Natural killer cell treated with Interleukin-12 subunit alpha and Interleukin-12 subunit beta and Interleukin-15 and Interleukin-18, amount 100 ng/mL, for 72 hours (primary cell): Measurements from ENCODE around the gene KCTD12. TPM values are rescaled to one million over a fixed set of nuclear protein-coding genes. Genes with fewer than 3 reads are reported as not detected.

Experiments
- ATAC-seq, 2 donors: fragments of 150-1000 bp; cut with Tn5 transposase in 1 of 2; sonication (Bioruptor Pico), chemical (Tn5 transposase) in 1 of 2; 2 replicates each; pipeline ENCODE4 v1.10.0; 2021
- DNase-seq: peaks from one replicate; pipeline ENCODE4 v3.0.0; 2022; ENCODE audit warnings: low spot score
- H3K27ac Mint-ChIP-seq, 2 donors: 1 replicate in 1 of 2; 2 replicates in 1 of 2; pipeline ENCODE4 v1.8.0; 2022; ENCODE audit warnings: mixed read lengths in 2 of 2, mild to moderate bottlenecking in 1 of 2, moderate library complexity in 1 of 2
- H3K27me3 Mint-ChIP-seq, 2 donors: 1 replicate in 1 of 2; 2 replicates in 1 of 2; pipeline ENCODE4 v1.8.0; 2022; ENCODE audit warnings: mixed read lengths in 2 of 2
- H3K36me3 Mint-ChIP-seq: one replicate; pipeline ENCODE4 v1.8.0; 2022; ENCODE audit warnings: mixed read lengths
- H3K4me1 Mint-ChIP-seq, 2 donors: 1 replicate in 1 of 2; 2 replicates in 1 of 2; pipeline ENCODE4 v1.8.0; 2022; ENCODE audit warnings: low read depth in 2 of 2, mixed read lengths in 2 of 2, mild to moderate bottlenecking in 1 of 2
- H3K4me3 Mint-ChIP-seq: one replicate; pipeline ENCODE4 v1.8.0; 2022; ENCODE audit warnings: mixed read lengths
- H3K9me3 Mint-ChIP-seq: 2 replicates; pipeline ENCODE4 v1.8.0; 2022; ENCODE audit warnings: mixed read lengths
- total RNA-seq, 2 donors: library from RNA; stranded (reverse); gene quantifications; one replicate each; pipeline ENCODE4 v1.2.3, GENCODE V29; 2022

The KCTD12 gene
- total RNA-seq, 2 donors from 2014 or later: 0.39 to 0.76 TPM

DNA sequence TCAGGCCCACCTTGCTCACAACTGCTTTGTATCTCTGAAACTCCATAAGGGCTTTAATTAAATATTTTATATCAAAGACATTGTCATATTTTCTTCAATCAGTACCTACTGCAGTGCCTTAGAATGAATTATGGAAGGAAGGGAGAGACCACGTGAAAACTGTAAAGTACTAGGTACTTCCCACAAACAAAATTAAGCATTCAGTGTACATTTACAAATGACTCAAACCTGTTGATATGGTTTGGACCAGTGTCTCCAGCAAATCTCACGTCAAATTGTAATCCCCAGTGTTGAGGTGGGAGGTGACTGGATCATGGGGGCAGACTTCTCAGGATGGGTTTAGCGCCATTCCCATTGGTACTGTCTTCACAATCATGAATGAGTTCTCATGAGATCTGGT, 23.2 kb downstream of the KCTD12 start:
- DNase-seq (no peak), ATAC-seq (no peak)
- Mint-ChIP-seq H3K36me3 (no peaks in the 10 kb centered on the region), H3K27me3 (peaks cover 20 to 52% of the 10 kb centered on the region in 2 donors), H3K4me1 (no peaks in the 10 kb centered on the region), H3K4me3 (no peak overlapping the region), H3K9me3 (no peaks in the 10 kb centered on the region), H3K27ac (no peak overlapping the region)

DNA sequence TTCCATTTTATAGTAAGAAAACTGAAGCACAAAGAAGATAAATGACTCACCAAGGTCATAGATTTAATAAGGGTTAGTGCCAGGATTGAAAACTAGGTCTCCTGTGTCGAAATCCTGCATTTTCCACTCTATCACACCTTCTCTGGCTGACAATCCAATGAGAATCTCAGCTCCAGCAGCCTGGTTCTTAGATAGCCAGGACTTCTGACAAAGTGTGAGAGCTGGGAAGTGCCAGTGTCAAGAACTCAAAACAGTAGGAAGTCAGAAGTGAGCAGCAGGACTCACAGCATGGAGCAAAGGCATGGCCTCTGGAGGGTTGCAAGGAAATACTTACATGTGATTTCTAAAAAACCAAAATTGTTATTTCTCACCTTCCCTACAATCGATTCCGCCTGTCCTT, 24.3 kb downstream of the KCTD12 start:
- Mint-ChIP-seq H3K9me3 (no peaks in the 10 kb centered on the region), H3K4me1 (no peaks in the 10 kb centered on the region), H3K27ac (no peak overlapping the region), H3K4me3 (no peak overlapping the region), H3K27me3 (peaks cover 21 to 46% of the 10 kb centered on the region in 2 donors), H3K36me3 (no peaks in the 10 kb centered on the region)
- ATAC-seq: no peak
- no peak for DNase-seq

DNA sequence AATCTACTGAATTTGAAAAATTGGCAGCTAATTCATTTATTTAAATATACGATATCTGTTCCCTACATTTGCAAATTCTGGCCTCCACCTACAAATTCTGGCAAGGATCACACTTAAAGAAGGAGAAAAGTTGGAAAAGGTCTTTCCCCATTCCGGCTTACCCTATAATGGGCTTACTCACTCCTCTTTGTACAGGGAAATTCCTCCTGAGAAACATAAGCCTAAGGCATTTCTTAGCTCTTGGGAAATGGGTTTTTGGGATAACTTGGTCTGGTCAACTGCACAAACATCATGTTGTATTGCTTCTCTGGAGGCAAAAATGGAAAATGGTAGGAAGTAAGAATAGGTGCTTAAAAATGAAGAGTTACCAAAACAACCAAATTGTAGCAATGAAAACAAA, 25.5 kb downstream of the KCTD12 start:
- no peak for DNase-seq
- Mint-ChIP-seq H3K4me3 (no peak overlapping the region), H3K4me1 (peaks cover 4 to 5% of the 10 kb centered on the region in 2 donors), H3K36me3 (no peaks in the 10 kb centered on the region), H3K27me3 (peaks cover 15 to 34% of the 10 kb centered on the region in 2 donors), H3K27ac (no peak overlapping the region), H3K9me3 (no peaks in the 10 kb centered on the region)
- ATAC-seq: no peak

DNA sequence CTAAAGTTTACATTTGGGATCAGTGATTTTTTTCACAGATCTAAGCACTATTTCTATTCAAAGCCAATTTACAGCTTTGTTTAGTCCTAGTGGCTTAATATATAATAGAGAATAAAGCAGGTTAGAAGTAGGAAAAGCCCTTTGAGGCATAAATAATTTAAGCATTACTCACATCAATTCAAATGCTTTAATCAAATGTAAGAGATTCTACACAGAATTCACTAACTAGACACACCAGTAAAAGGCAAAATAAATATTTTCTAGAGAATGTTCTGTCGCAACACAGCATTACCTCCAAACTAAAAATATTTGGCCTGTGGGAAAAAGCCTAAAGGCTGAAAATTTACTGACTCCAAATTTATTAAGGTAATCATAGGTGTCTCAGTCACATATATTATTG, 31.3 kb downstream of the KCTD12 start:
- Mint-ChIP-seq H3K27ac (no peak overlapping the region), H3K27me3 (peaks cover 5 to 15% of the 10 kb centered on the region in 2 donors), H3K9me3 (no peaks in the 10 kb centered on the region), H3K4me1 (peaks cover 4 to 6% of the 10 kb centered on the region in 2 donors), H3K36me3 (no peaks in the 10 kb centered on the region), H3K4me3 (no peak overlapping the region)
- DNase-seq (no peak), ATAC-seq (no peak)

GRCh38 chr13:76853921-76854608, 32.1 kb downstream of the KCTD12 start:
- Mint-ChIP-seq H3K4me3 (no peak overlapping the region), H3K27me3 (peaks cover 8 to 20% of the 10 kb centered on the region in 2 donors), H3K27ac (no peak overlapping the region), H3K4me1 (peaks cover 4 to 6% of the 10 kb centered on the region in 2 donors), H3K36me3 (no peaks in the 10 kb centered on the region), H3K9me3 (no peaks in the 10 kb centered on the region)
- no peak for DNase-seq
- no peak for ATAC-seq

GRCh38 chr13:76853481-76853880, 32.7 kb downstream of the KCTD12 start:
- DNase-seq: no peak

DNA sequence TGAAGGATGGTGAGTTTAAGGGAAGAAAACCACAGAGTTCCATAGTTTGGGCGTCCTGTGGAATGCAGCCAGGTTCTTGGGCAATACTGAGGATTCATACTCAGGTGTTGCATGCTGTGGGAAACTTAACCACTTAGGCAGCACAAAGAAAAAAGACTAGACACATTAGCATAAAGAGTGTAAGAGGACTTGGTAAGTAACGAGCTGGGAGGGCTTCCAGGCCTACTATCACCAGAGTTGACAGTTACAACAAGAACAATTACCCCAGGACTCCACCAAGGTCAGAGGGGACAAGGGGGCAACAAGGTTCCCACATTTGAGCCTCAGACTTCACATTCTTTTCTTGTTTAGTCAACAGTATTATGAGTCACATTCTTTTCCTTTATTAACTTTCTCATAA, 33.2 kb downstream of the KCTD12 start:
- H3K4me3 Mint-ChIP-seq: no peak overlapping the region
- H3K9me3 Mint-ChIP-seq: no peaks in the 10 kb centered on the region
- H3K27me3 Mint-ChIP-seq: peaks cover 7 to 19% of the 10 kb centered on the region in 2 donors
- ATAC-seq: no peak
- H3K36me3 Mint-ChIP-seq: no peaks in the 10 kb centered on the region
- H3K4me1 Mint-ChIP-seq: peaks cover 4 to 6% of the 10 kb centered on the region in 2 donors
- H3K27ac Mint-ChIP-seq: no peak overlapping the region
- no peak for DNase-seq

More at GRCh38 chr13:76853481-76853880, 32.7 kb downstream of the KCTD12 start:
- no peaks in the 10 kb centered on the region for H3K36me3 Mint-ChIP-seq
- no peak overlapping the region for H3K27ac Mint-ChIP-seq
- peaks cover 4 to 6% of the 10 kb centered on the region in 2 donors for H3K4me1 Mint-ChIP-seq
- H3K9me3 Mint-ChIP-seq: no peaks in the 10 kb centered on the region
- peaks cover 8 to 20% of the 10 kb centered on the region in 2 donors for H3K27me3 Mint-ChIP-seq
- no peak overlapping the region for H3K4me3 Mint-ChIP-seq
- no peak for ATAC-seq

- H3K4me1 Mint-ChIP-seq: peaks cover 4 to 6% of the 10 kb centered on the region in 2 donors
- H3K27ac Mint-ChIP-seq: no peak overlapping the region
- no peaks in the 10 kb centered on the region for H3K9me3 Mint-ChIP-seq
- no peaks in the 10 kb centered on the region for H3K36me3 Mint-ChIP-seq
- no peak for ATAC-seq
- H3K4me3 Mint-ChIP-seq: no peak overlapping the region
- peaks cover 5 to 13% of the 10 kb centered on the region in 2 donors for H3K27me3 Mint-ChIP-seq
- no peak for DNase-seq
Measured at GRCh38 chr13:76851961-76852360, 34.2 kb downstream of the KCTD12 start.

DNA sequence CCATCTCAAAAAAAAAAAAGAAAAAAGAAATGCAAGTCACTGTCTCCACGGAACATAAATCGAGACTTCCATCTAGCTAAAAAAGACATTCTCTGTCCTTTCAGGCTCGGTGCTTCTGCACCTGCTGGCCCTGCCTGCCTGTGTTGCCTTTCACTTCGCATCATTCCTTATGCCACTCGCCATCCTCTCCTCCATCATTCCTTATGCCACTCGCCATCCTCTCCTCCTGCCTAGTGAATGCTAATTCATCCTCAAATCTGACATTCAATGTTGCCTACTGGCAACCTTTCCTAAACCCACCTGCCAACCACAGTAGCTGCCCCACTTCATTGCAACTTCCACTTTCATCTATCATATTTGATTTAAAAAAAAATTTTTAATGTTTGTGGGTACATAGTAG, 36.7 kb downstream of the KCTD12 start:
- DNase-seq (no peak), ATAC-seq (no peak)
- H3K27me3 Mint-ChIP-seq: peaks cover 8 to 13% of the 10 kb centered on the region in 2 donors
- no peak overlapping the region for H3K4me3 Mint-ChIP-seq
- H3K4me1 Mint-ChIP-seq: no peaks in the 10 kb centered on the region
- no peaks in the 10 kb centered on the region for H3K36me3 Mint-ChIP-seq
- no peak overlapping the region for H3K27ac Mint-ChIP-seq
- H3K9me3 Mint-ChIP-seq: no peaks in the 10 kb centered on the region

GRCh38 chr13:76848596-76848995, 37.6 kb downstream of the KCTD12 start:
- Mint-ChIP-seq H3K36me3 (no peaks in the 10 kb centered on the region), H3K9me3 (no peaks in the 10 kb centered on the region), H3K4me1 (no peaks in the 10 kb centered on the region), H3K27ac (no peak overlapping the region), H3K4me3 (no peak overlapping the region), H3K27me3 (peaks cover 8 to 13% of the 10 kb centered on the region in 2 donors)
- ATAC-seq (no peak), DNase-seq (no peak)

- no peaks in the 10 kb centered on the region for H3K9me3 Mint-ChIP-seq
- DNase-seq (no peak), ATAC-seq (no peak)
- H3K27me3 Mint-ChIP-seq: peaks cover 12 to 26% of the 10 kb centered on the region in 2 donors
- H3K4me3 Mint-ChIP-seq: no peak overlapping the region
- no peaks in the 10 kb centered on the region for H3K4me1 Mint-ChIP-seq
- H3K36me3 Mint-ChIP-seq: no peaks in the 10 kb centered on the region
- no peak overlapping the region for H3K27ac Mint-ChIP-seq
Measured at GRCh38 chr13:76846363-76846762, 39.8 kb downstream of the KCTD12 start.

DNA sequence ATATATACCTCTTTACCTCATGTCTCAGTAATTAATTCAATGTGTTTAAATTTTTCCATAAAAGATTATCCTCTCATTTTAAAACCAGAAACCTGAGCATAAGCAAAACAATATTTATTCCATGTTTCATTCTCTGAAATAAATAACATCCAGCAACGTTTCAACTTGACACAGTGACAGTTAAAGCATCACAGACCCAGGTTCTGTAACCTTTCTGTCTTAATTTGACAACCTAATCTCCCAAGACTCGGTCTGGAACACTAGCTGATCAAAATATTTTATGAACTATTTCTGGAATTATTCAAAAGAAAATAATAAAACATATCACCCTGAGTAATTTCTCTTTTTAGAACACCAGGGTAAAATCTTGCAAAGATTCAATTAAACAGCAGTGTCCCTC, 40.3 kb downstream of the KCTD12 start:
- Mint-ChIP-seq H3K27me3 (peaks cover 12 to 26% of the 10 kb centered on the region in 2 donors), H3K9me3 (no peaks in the 10 kb centered on the region), H3K4me1 (no peaks in the 10 kb centered on the region), H3K4me3 (no peak overlapping the region), H3K36me3 (no peaks in the 10 kb centered on the region), H3K27ac (no peak overlapping the region)
- no peak for DNase-seq
- ATAC-seq: no peak

- DNase-seq (no peak), ATAC-seq (no peak)
- Mint-ChIP-seq H3K27me3 (peaks cover 12 to 31% of the 10 kb centered on the region in 2 donors), H3K36me3 (no peaks in the 10 kb centered on the region), H3K27ac (no peak overlapping the region), H3K9me3 (no peaks in the 10 kb centered on the region), H3K4me3 (no peak overlapping the region), H3K4me1 (no peaks in the 10 kb centered on the region)
Measured at GRCh38 chr13:76845367-76845766, 40.8 kb downstream of the KCTD12 start.

DNA sequence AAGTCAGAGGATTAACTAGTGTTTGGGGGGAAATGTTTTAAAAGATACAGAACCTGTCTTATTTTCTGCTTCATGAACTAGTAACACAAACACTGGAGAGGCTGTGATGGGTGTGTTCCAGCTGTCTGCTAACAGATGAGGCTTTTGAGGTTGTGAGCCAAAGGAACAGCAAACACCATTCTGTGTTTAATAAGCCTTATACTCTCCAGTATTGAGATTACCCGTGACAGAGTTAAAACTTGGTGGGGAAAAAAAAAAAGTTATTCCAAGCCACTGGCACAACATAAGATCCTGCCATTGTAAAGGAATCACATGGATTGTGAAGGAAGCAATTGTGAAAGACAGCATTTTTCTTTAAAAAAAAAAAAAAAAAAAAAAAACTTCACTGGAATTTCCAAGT, 48.4 kb downstream of the KCTD12 start:
- Mint-ChIP-seq H3K4me1 (no peaks in the 10 kb centered on the region), H3K27ac (no peak overlapping the region), H3K36me3 (no peaks in the 10 kb centered on the region), H3K27me3 (peaks cover 23 to 46% of the 10 kb centered on the region in 2 donors), H3K4me3 (no peak overlapping the region), H3K9me3 (no peaks in the 10 kb centered on the region)
- no peak for ATAC-seq
- no peak for DNase-seq

- H3K9me3 Mint-ChIP-seq: no peaks in the 10 kb centered on the region
- DNase-seq: no peak
- H3K4me3 Mint-ChIP-seq: no peak overlapping the region
- H3K4me1 Mint-ChIP-seq: no peaks in the 10 kb centered on the region
- peaks cover 26 to 44% of the 10 kb centered on the region in 2 donors for H3K27me3 Mint-ChIP-seq
- no peak overlapping the region for H3K27ac Mint-ChIP-seq
- no peaks in the 10 kb centered on the region for H3K36me3 Mint-ChIP-seq
- no peak for ATAC-seq
Measured at GRCh38 chr13:76836311-76836710, 49.9 kb downstream of the KCTD12 start.
